ENCODE results near the gene RAE1. TPM values are rescaled to one million over a fixed set of nuclear protein-coding genes. Genes with fewer than 3 reads are reported as not detected.

Gene RAE1
- total RNA-seq, 4 donors from 2014 or later = 24.4 to 42.7 (median 28.3) TPM

DNA sequence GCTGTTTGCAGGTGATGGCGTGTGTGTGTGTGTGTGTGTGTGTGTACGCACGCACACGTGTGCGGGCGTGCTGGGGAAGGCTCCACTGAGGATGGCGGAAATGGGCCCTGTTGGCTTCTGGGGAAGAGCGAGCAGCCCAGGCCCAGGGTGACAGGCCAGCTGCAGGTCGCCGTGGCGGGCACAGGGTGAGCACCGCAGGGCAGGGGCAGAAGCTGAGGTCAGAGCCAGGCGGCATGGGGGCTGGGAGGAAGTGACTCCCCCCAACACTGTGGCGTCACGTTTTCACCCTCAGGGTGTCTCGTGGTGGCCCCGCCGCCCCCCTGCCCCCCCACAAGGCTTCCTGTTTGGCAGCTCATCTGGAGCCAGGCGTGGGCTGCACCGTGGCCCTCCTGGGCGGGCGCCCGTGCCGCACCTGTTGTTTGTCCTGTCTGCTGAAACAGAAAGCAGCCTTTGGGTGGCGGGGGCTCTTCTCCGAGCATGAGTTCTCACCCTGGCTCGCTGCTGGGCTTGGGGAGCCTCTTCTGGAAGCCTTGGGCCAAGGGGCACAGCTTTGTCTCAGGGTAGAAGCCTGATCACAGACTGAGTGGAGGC is 47.3 kb downstream of the RAE1 start:
- 7 to 21% methylated on average over 4 to 7 of the region's 27 CpGs for WGBS, 2 donors
- intact Hi-C loops (cut with DNase I) = no loop called here
- TF ChIP-seq CTCF (IDR thresholded peaks at IDR 0.05) = no peak
- TF ChIP-seq POLR2A (IDR thresholded peaks at IDR 0.05) = peak in 1 of 4 donors; percentile 35
- H3K36me3 ChIP-seq = peaks cover 0 to 71% (median 4%) of the 10 kb centered on the region in 3 donors
- H3K27me3 ChIP-seq = no peaks in the 10 kb centered on the region
- H3K9me3 ChIP-seq = no peaks in the 10 kb centered on the region
- H3K27ac ChIP-seq = peak overlapping the region; percentile 43 to 92 (median 82)
- DNase-seq = peak; percentile 65
- H3K4me1 ChIP-seq = peaks cover 54 to 98% (median 76%) of the 10 kb centered on the region in 3 donors
- peak overlapping the region in 2 of 4 donors; percentile 18 to 37 for H3K4me3 ChIP-seq

DNA sequence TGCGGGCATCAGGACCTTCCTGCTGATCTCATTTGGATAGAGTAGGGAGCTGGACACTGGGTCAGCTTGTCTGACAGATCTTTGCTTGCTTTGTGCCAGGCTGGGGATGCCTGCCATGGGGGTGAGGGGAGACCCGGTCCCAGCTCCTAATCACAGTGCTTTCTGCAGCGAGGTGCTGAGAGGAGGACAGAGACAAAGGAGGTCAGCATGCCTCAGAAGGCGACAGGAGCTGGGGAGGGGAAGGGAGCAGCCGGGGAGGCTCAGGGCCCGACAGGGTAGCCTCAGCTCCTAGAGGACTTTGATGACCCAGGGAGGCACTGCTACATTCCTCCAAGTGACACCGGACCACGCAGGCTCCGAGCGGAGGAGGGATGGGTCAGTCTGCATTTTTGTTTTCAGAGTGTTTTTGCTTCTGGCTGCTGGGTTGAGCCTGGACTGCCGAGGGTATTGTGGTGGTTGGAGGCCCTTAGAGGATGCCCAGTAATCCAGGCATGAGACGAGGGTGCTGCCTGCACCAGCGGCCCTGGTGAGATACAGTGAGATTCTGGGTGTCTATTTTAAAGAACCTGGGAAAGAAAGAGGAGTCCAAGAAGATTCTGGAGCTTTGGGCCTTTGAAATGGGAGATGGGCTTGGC is 48.0 kb downstream of the RAE1 start:
- peak overlapping the region in 2 of 4 donors; percentile 18 to 37 for H3K4me3 ChIP-seq
- TF ChIP-seq POLR2A (IDR thresholded peaks at IDR 0.05) = no peak
- no peak for TF ChIP-seq CTCF (IDR thresholded peaks at IDR 0.05)

GRCh38 chr20:57399587-57400155 is 48.6 kb downstream of the RAE1 start:
- WGBS, 2 donors = 34 to 42% methylated on average over 10 to 12 of the region's 21 CpGs
- Histone ChIP-seq H3K4me3 (peak overlapping the region in 1 of 4 donors; percentile 37), H3K9me3 (no peaks in the 10 kb centered on the region), H3K4me1 (peaks cover 44 to 97% (median 63%) of the 10 kb centered on the region in 3 donors), H3K36me3 (peaks cover 4 to 71% (median 7%) of the 10 kb centered on the region in 3 donors), H3K27ac (peak overlapping the region in 3 of 4 donors; percentile 76 to 92 (median 89)), H3K27me3 (no peaks in the 10 kb centered on the region)
- intact Hi-C loops (cut with DNase I) = no loop called here
- no peak for DNase-seq
- TF ChIP-seq POLR2A (IDR thresholded peaks at IDR 0.05) (no peak), CTCF (IDR thresholded peaks at IDR 0.05) (no peak)

More for the DNA sequence above, 48.0 kb downstream of the RAE1 start:
- intact Hi-C loops (cut with DNase I) = no loop called here
- DNase-seq = no peak
- Histone ChIP-seq H3K4me1 (peaks cover 51 to 98% (median 70%) of the 10 kb centered on the region in 3 donors), H3K9me3 (no peaks in the 10 kb centered on the region), H3K27ac (peak overlapping the region; percentile 43 to 92 (median 82)), H3K27me3 (no peaks in the 10 kb centered on the region), H3K36me3 (peaks cover 4 to 71% (median 5%) of the 10 kb centered on the region in 3 donors)
- whole genome bisulfite sequencing, 2 donors = 61 to 74% methylated on average over 6 to 12 of the region's 13 CpGs

- H3K4me1 ChIP-seq = peaks cover 41 to 91% (median 57%) of the 10 kb centered on the region in 3 donors
- H3K27me3 ChIP-seq = no peaks in the 10 kb centered on the region
- no peak for DNase-seq
- intact Hi-C loops (cut with DNase I) = no loop called here
- 50 to 100% methylated on average over 2 to 4 of the region's 11 CpGs for WGBS, 2 donors
- no peaks in the 10 kb centered on the region for H3K9me3 ChIP-seq
- peaks cover 4 to 71% (median 7%) of the 10 kb centered on the region in 3 donors for H3K36me3 ChIP-seq
- TF ChIP-seq POLR2A (IDR thresholded peaks at IDR 0.05) = no peak
- TF ChIP-seq CTCF (IDR thresholded peaks at IDR 0.05) = peak in 1 of 6 experiments; percentile 13
- peak overlapping the region in 1 of 4 donors; percentile 37 for H3K4me3 ChIP-seq
- H3K27ac ChIP-seq = peak overlapping the region in 3 of 4 donors; percentile 76 to 92 (median 89)
Observed at GRCh38 chr20:57400231-57400701, 49.2 kb downstream of the RAE1 start.

Data from esophagus squamous epithelium (tissue), 5 donors.